ENCODE results near the gene RAB11FIP4.
"Not testable (repeated sequence)": the region's sequence is repeated elsewhere in the genome, so short reads cannot be mapped to it uniquely, and the experiment has no call there.

RAB11FIP4 gene

GRCh38 chr17:31373150-31374093, 18.1 kb upstream of the RAB11FIP4 start:
- no peaks in the 10 kb centered on the region for H3K9me3 ChIP-seq (ENCODE audit: control insufficient read depth in 1 of 2, low read length in 2 of 2)
- H3K27ac ChIP-seq (ENCODE audit: low read length), result no peak overlapping the region
- H3K36me3 ChIP-seq (ENCODE audit: control insufficient read depth in 1 of 2, insufficient read depth in 2 of 2, low read length in 2 of 2), result peaks cover 4 to 14% of the 10 kb centered on the region in 2 donors
- H3K4me1 ChIP-seq (ENCODE audit: control insufficient read depth in 1 of 2, insufficient read depth in 2 of 2, low read length in 2 of 2), result peaks cover 0 to 9% of the 10 kb centered on the region in 2 donors
- no peak overlapping the region for H3K4me3 ChIP-seq (ENCODE audit: low read depth in 1 of 2, low read length in 2 of 2)
- H3K27me3 ChIP-seq (ENCODE audit: low read depth, low read length), result no peaks in the 10 kb centered on the region

- Histone ChIP-seq H3K4me1 (ENCODE audit: control insufficient read depth in 1 of 2, insufficient read depth in 2 of 2, low read length in 2 of 2) (peaks cover 0 to 9% of the 10 kb centered on the region in 2 donors), H3K27ac (ENCODE audit: low read length) (no peak overlapping the region), H3K36me3 (ENCODE audit: control insufficient read depth in 1 of 2, insufficient read depth in 2 of 2, low read length in 2 of 2) (peaks cover 4 to 14% of the 10 kb centered on the region in 2 donors), H3K4me3 (ENCODE audit: low read depth in 1 of 2, low read length in 2 of 2) (no peak overlapping the region), H3K27me3 (ENCODE audit: low read depth, low read length) (no peaks in the 10 kb centered on the region), H3K9me3 (ENCODE audit: control insufficient read depth in 1 of 2, low read length in 2 of 2) (no peaks in the 10 kb centered on the region)
Observed at GRCh38 chr17:31374094-31374447, 17.4 kb upstream of the RAB11FIP4 start.

GRCh38 chr17:31374503-31374902, 17.0 kb upstream of the RAB11FIP4 start:
- no peak overlapping the region for H3K27ac ChIP-seq (ENCODE audit: low read length)
- peaks cover 0 to 9% of the 10 kb centered on the region in 2 donors for H3K4me1 ChIP-seq (ENCODE audit: control insufficient read depth in 1 of 2, insufficient read depth in 2 of 2, low read length in 2 of 2)
- H3K36me3 ChIP-seq (ENCODE audit: control insufficient read depth in 1 of 2, insufficient read depth in 2 of 2, low read length in 2 of 2), result peaks cover 4 to 14% of the 10 kb centered on the region in 2 donors
- H3K27me3 ChIP-seq (ENCODE audit: low read depth, low read length), result no peaks in the 10 kb centered on the region
- H3K4me3 ChIP-seq (ENCODE audit: low read depth in 1 of 2, low read length in 2 of 2), result no peak overlapping the region
- no peaks in the 10 kb centered on the region for H3K9me3 ChIP-seq (ENCODE audit: control insufficient read depth in 1 of 2, low read length in 2 of 2)

GRCh38 chr17:31378638-31379037, 12.8 kb upstream of the RAB11FIP4 start:
- peaks cover 4 to 10% of the 10 kb centered on the region in 2 donors for H3K36me3 ChIP-seq (ENCODE audit: control insufficient read depth in 1 of 2, insufficient read depth in 2 of 2, low read length in 2 of 2)
- no peak overlapping the region for H3K4me3 ChIP-seq (ENCODE audit: low read depth in 1 of 2, low read length in 2 of 2)
- no peaks in the 10 kb centered on the region for H3K4me1 ChIP-seq (ENCODE audit: control insufficient read depth in 1 of 2, insufficient read depth in 2 of 2, low read length in 2 of 2)
- no peak overlapping the region for H3K27ac ChIP-seq (ENCODE audit: low read length)
- no peaks in the 10 kb centered on the region for H3K9me3 ChIP-seq (ENCODE audit: control insufficient read depth in 1 of 2, low read length in 2 of 2)
- H3K27me3 ChIP-seq (ENCODE audit: low read depth, low read length), result no peaks in the 10 kb centered on the region

- H3K36me3 ChIP-seq (ENCODE audit: control insufficient read depth in 1 of 2, insufficient read depth in 2 of 2, low read length in 2 of 2), result peaks cover 0 to 4% of the 10 kb centered on the region in 2 donors
- no peaks in the 10 kb centered on the region for H3K27me3 ChIP-seq (ENCODE audit: low read depth, low read length)
- no peaks in the 10 kb centered on the region for H3K9me3 ChIP-seq (ENCODE audit: control insufficient read depth in 1 of 2, low read length in 2 of 2)
- H3K4me1 ChIP-seq (ENCODE audit: control insufficient read depth in 1 of 2, insufficient read depth in 2 of 2, low read length in 2 of 2), result no peaks in the 10 kb centered on the region
- H3K27ac ChIP-seq (ENCODE audit: low read length), result no peak overlapping the region
- no peak overlapping the region for H3K4me3 ChIP-seq (ENCODE audit: low read depth in 1 of 2, low read length in 2 of 2)
Observed at GRCh38 chr17:31379597-31380205, 11.8 kb upstream of the RAB11FIP4 start.

GRCh38 chr17:31381165-31381668, 10.3 kb upstream of the RAB11FIP4 start:
- Histone ChIP-seq H3K36me3 (ENCODE audit: control insufficient read depth in 1 of 2, insufficient read depth in 2 of 2, low read length in 2 of 2) (peaks cover 0 to under 1% of the 10 kb centered on the region in 2 donors), H3K27me3 (ENCODE audit: low read depth, low read length) (no peaks in the 10 kb centered on the region), H3K4me1 (ENCODE audit: control insufficient read depth in 1 of 2, insufficient read depth in 2 of 2, low read length in 2 of 2) (no peaks in the 10 kb centered on the region), H3K9me3 (ENCODE audit: control insufficient read depth in 1 of 2, low read length in 2 of 2) (no peaks in the 10 kb centered on the region), H3K27ac (ENCODE audit: low read length) (no peak overlapping the region), H3K4me3 (ENCODE audit: low read depth in 1 of 2, low read length in 2 of 2) (no peak overlapping the region)

- H3K36me3 ChIP-seq (ENCODE audit: control insufficient read depth in 1 of 2, insufficient read depth in 2 of 2, low read length in 2 of 2); H3K9me3 ChIP-seq (ENCODE audit: control insufficient read depth in 1 of 2, low read length in 2 of 2); H3K4me3 ChIP-seq (ENCODE audit: low read depth in 1 of 2, low read length in 2 of 2); H3K27me3 ChIP-seq (ENCODE audit: low read depth, low read length); H3K4me1 ChIP-seq (ENCODE audit: control insufficient read depth in 1 of 2, insufficient read depth in 2 of 2, low read length in 2 of 2); H3K27ac ChIP-seq (ENCODE audit: low read length): not testable (repeated sequence)
Observed at GRCh38 chr17:31382668-31383275, 8.7 kb upstream of the RAB11FIP4 start.

- not testable (repeated sequence) for H3K4me3 ChIP-seq (ENCODE audit: low read depth in 1 of 2, low read length in 2 of 2); H3K9me3 ChIP-seq (ENCODE audit: control insufficient read depth in 1 of 2, low read length in 2 of 2); H3K36me3 ChIP-seq (ENCODE audit: control insufficient read depth in 1 of 2, insufficient read depth in 2 of 2, low read length in 2 of 2); H3K27ac ChIP-seq (ENCODE audit: low read length); H3K4me1 ChIP-seq (ENCODE audit: control insufficient read depth in 1 of 2, insufficient read depth in 2 of 2, low read length in 2 of 2); H3K27me3 ChIP-seq (ENCODE audit: low read depth, low read length)
Observed at GRCh38 chr17:31383488-31383887, 8.0 kb upstream of the RAB11FIP4 start.

GRCh38 chr17:31385428-31386285, 5.8 kb upstream of the RAB11FIP4 start:
- H3K4me3 ChIP-seq (ENCODE audit: low read depth in 1 of 2, low read length in 2 of 2), result no peak overlapping the region
- H3K27me3 ChIP-seq (ENCODE audit: low read depth, low read length), result peaks cover 15% of the 10 kb centered on the region
- no peaks in the 10 kb centered on the region for H3K9me3 ChIP-seq (ENCODE audit: control insufficient read depth in 1 of 2, low read length in 2 of 2)
- no peak overlapping the region for H3K27ac ChIP-seq (ENCODE audit: low read length)
- no peaks in the 10 kb centered on the region for H3K4me1 ChIP-seq (ENCODE audit: control insufficient read depth in 1 of 2, insufficient read depth in 2 of 2, low read length in 2 of 2)
- no peaks in the 10 kb centered on the region for H3K36me3 ChIP-seq (ENCODE audit: control insufficient read depth in 1 of 2, insufficient read depth in 2 of 2, low read length in 2 of 2)

- no peak overlapping the region for H3K4me3 ChIP-seq (ENCODE audit: low read depth in 1 of 2, low read length in 2 of 2)
- H3K9me3 ChIP-seq (ENCODE audit: control insufficient read depth in 1 of 2, low read length in 2 of 2), result no peaks in the 10 kb centered on the region
- H3K36me3 ChIP-seq (ENCODE audit: control insufficient read depth in 1 of 2, insufficient read depth in 2 of 2, low read length in 2 of 2), result no peaks in the 10 kb centered on the region
- peaks cover 20% of the 10 kb centered on the region for H3K27me3 ChIP-seq (ENCODE audit: low read depth, low read length)
- no peaks in the 10 kb centered on the region for H3K4me1 ChIP-seq (ENCODE audit: control insufficient read depth in 1 of 2, insufficient read depth in 2 of 2, low read length in 2 of 2)
- no peak overlapping the region for H3K27ac ChIP-seq (ENCODE audit: low read length)
Observed at GRCh38 chr17:31386542-31387075, 4.9 kb upstream of the RAB11FIP4 start.
